Muscle layer of colon (tissue), 2 donors: ENCODE data around the gene APBA2.

Experiments used
- H3K27ac ChIP-seq: one replicate; pipeline ENCODE4 v1.7.0; 2013; ENCODE audit warnings: low read depth, mild to moderate bottlenecking, low read length, moderate library complexity
- H3K27me3 ChIP-seq, 2 donors: one replicate each; pipeline ENCODE4 v1.7.0; 2013; ENCODE audit warnings: low read length in 2 of 2, mild to moderate bottlenecking in 2 of 2; ENCODE audit not compliant: insufficient read depth in 2 of 2, control insufficient read depth in 1 of 2
- H3K36me3 ChIP-seq: one replicate; pipeline ENCODE4 v1.7.0; 2013; ENCODE audit warnings: mild to moderate bottlenecking, low read length; ENCODE audit not compliant: insufficient read depth
- H3K4me1 ChIP-seq: one replicate; pipeline ENCODE4 v1.7.0; 2013; ENCODE audit warnings: mild to moderate bottlenecking, low read length; ENCODE audit not compliant: insufficient read depth
- H3K4me3 ChIP-seq, 2 donors: one replicate each; pipeline ENCODE4 v1.7.0; 2013; ENCODE audit warnings: low read length in 2 of 2, low read depth in 1 of 2, mild to moderate bottlenecking in 1 of 2, moderate library complexity in 1 of 2
- H3K9ac ChIP-seq: one replicate; pipeline ENCODE4 v1.7.0; 2013; ENCODE audit warnings: low read length
- H3K9me3 ChIP-seq: one replicate; pipeline ENCODE4 v1.7.0; 2013; ENCODE audit warnings: mild to moderate bottlenecking, low read length
- donor health status: abdominal sarcoma.
- donor health status: Adenocarcinoma of cecum.

Gene APBA2

GRCh38 chr15:28991236-28992171, 105.7 kb downstream of the APBA2 start:
- no peaks in the 10 kb centered on the region for H3K36me3 ChIP-seq

GRCh38 chr15:28992336-28992864, 106.6 kb downstream of the APBA2 start:
- Histone ChIP-seq H3K9ac (no peak overlapping the region), H3K36me3 (no peaks in the 10 kb centered on the region), H3K27me3 (no peaks in the 10 kb centered on the region), H3K9me3 (no peaks in the 10 kb centered on the region), H3K4me1 (peaks cover 7% of the 10 kb centered on the region), H3K4me3 (no peak overlapping the region), H3K27ac (no peak overlapping the region)

More at GRCh38 chr15:28991236-28992171, 105.7 kb downstream of the APBA2 start:
- Histone ChIP-seq H3K27me3 (no peaks in the 10 kb centered on the region), H3K9me3 (no peaks in the 10 kb centered on the region), H3K27ac (no peak overlapping the region), H3K4me1 (peaks cover 7% of the 10 kb centered on the region), H3K9ac (no peak overlapping the region), H3K4me3 (no peak overlapping the region)

- H3K9me3 ChIP-seq = no peaks in the 10 kb centered on the region
- H3K4me3 ChIP-seq = no peak overlapping the region
- peaks cover 7% of the 10 kb centered on the region for H3K4me1 ChIP-seq
- H3K27ac ChIP-seq = no peak overlapping the region
- H3K27me3 ChIP-seq = no peaks in the 10 kb centered on the region
- H3K36me3 ChIP-seq = no peaks in the 10 kb centered on the region
- no peak overlapping the region for H3K9ac ChIP-seq
Measured at GRCh38 chr15:28993051-28993719, 107.4 kb downstream of the APBA2 start.

- Histone ChIP-seq H3K27me3 (no peaks in the 10 kb centered on the region), H3K27ac (no peak overlapping the region), H3K36me3 (no peaks in the 10 kb centered on the region), H3K9ac (no peak overlapping the region), H3K4me3 (no peak overlapping the region), H3K9me3 (no peaks in the 10 kb centered on the region), H3K4me1 (peaks cover 7% of the 10 kb centered on the region)
Measured at GRCh38 chr15:28993720-28994053, 107.9 kb downstream of the APBA2 start.

- H3K27ac ChIP-seq = no peak overlapping the region
- H3K9ac ChIP-seq = no peak overlapping the region
Measured at GRCh38 chr15:28994142-28994830, 108.5 kb downstream of the APBA2 start.

GRCh38 chr15:28994831-28995596, 109.2 kb downstream of the APBA2 start:
- Histone ChIP-seq H3K4me1 (peaks cover 7% of the 10 kb centered on the region), H3K9me3 (no peaks in the 10 kb centered on the region), H3K36me3 (no peaks in the 10 kb centered on the region), H3K27ac (no peak overlapping the region), H3K4me3 (no peak overlapping the region), H3K9ac (no peak overlapping the region), H3K27me3 (no peaks in the 10 kb centered on the region)

More at GRCh38 chr15:28994142-28994830, 108.5 kb downstream of the APBA2 start:
- Histone ChIP-seq H3K4me1 (peaks cover 7% of the 10 kb centered on the region), H3K27me3 (no peaks in the 10 kb centered on the region), H3K9me3 (no peaks in the 10 kb centered on the region), H3K36me3 (no peaks in the 10 kb centered on the region), H3K4me3 (no peak overlapping the region)

GRCh38 chr15:28995705-28996104, 109.9 kb downstream of the APBA2 start:
- Histone ChIP-seq H3K9ac (no peak overlapping the region), H3K27me3 (no peaks in the 10 kb centered on the region)

GRCh38 chr15:28996289-28996688, 110.5 kb downstream of the APBA2 start:
- H3K4me3 ChIP-seq = no peak overlapping the region
- no peaks in the 10 kb centered on the region for H3K36me3 ChIP-seq
- H3K9ac ChIP-seq = no peak overlapping the region

More at GRCh38 chr15:28995705-28996104, 109.9 kb downstream of the APBA2 start:
- peaks cover 7% of the 10 kb centered on the region for H3K4me1 ChIP-seq
- no peak overlapping the region for H3K4me3 ChIP-seq
- no peaks in the 10 kb centered on the region for H3K36me3 ChIP-seq
- H3K27ac ChIP-seq = no peak overlapping the region
- no peaks in the 10 kb centered on the region for H3K9me3 ChIP-seq

GRCh38 chr15:28996953-28997352, 111.2 kb downstream of the APBA2 start:
- Histone ChIP-seq H3K27me3 (no peaks in the 10 kb centered on the region), H3K4me1 (peaks cover 7% of the 10 kb centered on the region), H3K4me3 (no peak overlapping the region), H3K9me3 (no peaks in the 10 kb centered on the region), H3K36me3 (no peaks in the 10 kb centered on the region), H3K9ac (no peak overlapping the region), H3K27ac (no peak overlapping the region)

More at GRCh38 chr15:28996289-28996688, 110.5 kb downstream of the APBA2 start:
- Histone ChIP-seq H3K4me1 (peaks cover 7% of the 10 kb centered on the region), H3K9me3 (no peaks in the 10 kb centered on the region), H3K27me3 (no peaks in the 10 kb centered on the region), H3K27ac (no peak overlapping the region)

GRCh38 chr15:28997791-28998190, 112.0 kb downstream of the APBA2 start:
- no peaks in the 10 kb centered on the region for H3K9me3 ChIP-seq
- H3K36me3 ChIP-seq = no peaks in the 10 kb centered on the region
- H3K4me3 ChIP-seq = no peak overlapping the region
- peaks cover 7% of the 10 kb centered on the region for H3K4me1 ChIP-seq
- no peak overlapping the region for H3K27ac ChIP-seq
- no peak overlapping the region for H3K9ac ChIP-seq
- H3K27me3 ChIP-seq = no peaks in the 10 kb centered on the region
